SK-N-SH (cell line): ENCODE results near the gene TGIF1. TPM values are rescaled to one million over a fixed set of nuclear protein-coding genes. Genes with fewer than 3 reads are reported as not detected.

Source experiments
- CTCF ChIA-PET: fragments of 300-600, 350-600 bp; formaldehyde crosslinking; extraction: SDS; loops from one replicate; lab custom pipeline; 2021; lab: Yijun Ruan, JAX
- POLR2A ChIA-PET: fragments of 350-600 bp; sonication (Branson Sonifier 250); formaldehyde crosslinking; extraction: SDS; loops from one replicate; lab custom pipeline; 2020; ENCODE audit warnings: antibody characterized with exemption, inconsistent platforms; lab: Yijun Ruan, JAX
- DNase-seq: peaks from one replicate; pipeline ENCODE4 v3.0.0; 2012
- H2AFZ ChIP-seq: fragments of 200-600 bp; sonication (generic); 2 replicates; pipeline ENCODE4 v1.8.1; 2016; ENCODE audit warnings: antibody characterized with exemption, mild to moderate bottlenecking, low read depth
- H3F3A ChIP-seq: fragments of 200-600 bp; sonication (generic); replicated peaks from 2 replicates; pipeline ENCODE3; 2016; ENCODE audit warnings: antibody characterized with exemption, mild to moderate bottlenecking; ENCODE audit not compliant: insufficient read depth
- H3K27ac ChIP-seq, 2 experiments: fragments of 200-500 bp in 1 of 2; fragments of 200-600 bp in 1 of 2; sonication (Bioruptor generic) in 1 of 2; sonication (generic), shearing (Covaris generic) in 1 of 2; 2 replicates each; pipeline versions ENCODE4 v1.5.1 to v1.6.1; 2014 to 2016; ENCODE audit warnings: low read depth in 2 of 2, inconsistent platforms in 1 of 2, low read length in 1 of 2, mild to moderate bottlenecking in 1 of 2, mixed read lengths in 1 of 2
- H3K27me3 ChIP-seq: fragments of 200-600 bp; sonication (generic), shearing (Covaris generic); 2 replicates; pipeline ENCODE4 v1.6.1; 2016; ENCODE audit warnings: mixed run types; ENCODE audit not compliant: insufficient read depth
- H3K36me3 ChIP-seq, 2 experiments: fragments of 200-500 bp in 1 of 2; fragments of 200-600 bp in 1 of 2; sonication (Bioruptor generic) in 1 of 2; sonication (generic) in 1 of 2; replicated peaks in 1 of 2; 2 replicates each; pipeline versions ENCODE3 to v1.5.1; 2014 to 2016; ENCODE audit warnings: low read length in 1 of 2, mild to moderate bottlenecking in 1 of 2; ENCODE audit not compliant: insufficient read depth in 2 of 2, control insufficient read depth in 1 of 2
- H3K4me1 ChIP-seq, 2 experiments: fragments of 200-500 bp in 1 of 2; fragments of 200-600 bp in 1 of 2; sonication (Bioruptor generic) in 1 of 2; sonication (generic), shearing (Covaris generic) in 1 of 2; 2 replicates each; pipeline versions ENCODE4 v1.5.1 to v1.6.1; 2014 to 2016; ENCODE audit warnings: low read depth in 1 of 2, low read length in 1 of 2, mixed run types in 1 of 2; ENCODE audit not compliant: insufficient read depth in 2 of 2, control insufficient read depth in 1 of 2
- H3K4me2 ChIP-seq: fragments of 200-600 bp; sonication (generic), shearing (Covaris generic); 2 replicates; pipeline ENCODE4 v1.6.1; 2017; ENCODE audit warnings: mixed run types
- H3K4me3 ChIP-seq, 2 experiments: fragments of 200-500 bp in 1 of 2; fragments of 200-600 bp in 1 of 2; sonication (Bioruptor generic) in 1 of 2; sonication (generic), shearing (Covaris generic) in 1 of 2; 2 replicates each; pipeline versions ENCODE4 v1.5.1 to v1.8.1; 2014 to 2016; ENCODE audit warnings: low read depth in 2 of 2, inconsistent platforms in 1 of 2, low read length in 1 of 2, mild to moderate bottlenecking in 1 of 2, mixed read lengths in 1 of 2, moderate library complexity in 1 of 2
- H3K79me2 ChIP-seq: fragments of 200-600 bp; sonication (generic); 2 replicates; pipeline ENCODE4 v1.8.1; 2017; ENCODE audit warnings: mild to moderate bottlenecking; ENCODE audit not compliant: insufficient read depth
- H3K9ac ChIP-seq: fragments of 200-600 bp; sonication (generic); 2 replicates; pipeline ENCODE4 v1.6.1; 2017; ENCODE audit warnings: mixed run types
- H3K9me2 ChIP-seq: fragments of 200-600 bp; sonication (generic); 2 replicates; pipeline ENCODE4 v1.6.1; 2017; ENCODE audit warnings: mixed run types
- H3K9me3 ChIP-seq: fragments of 200-600 bp; sonication (generic); 2 replicates; pipeline ENCODE4 v1.6.1; 2017; ENCODE audit warnings: mixed run types, mild to moderate bottlenecking, moderate library complexity
- H4K20me1 ChIP-seq: fragments of 200-600 bp; sonication (generic); 2 replicates; pipeline ENCODE4 v1.6.1; 2017; ENCODE audit warnings: mild to moderate bottlenecking, mixed run types; ENCODE audit not compliant: insufficient read depth
- CHD2 ChIP-seq: fragments of 150-350 bp; IDR thresholded peaks from 2 replicates; pipeline ENCODE4 v1.6.1; 2018; ENCODE audit warnings: low read length; ENCODE audit not compliant: partially characterized antibody
- EZH2phosphoT487 ChIP-seq: fragments of 200-600 bp; sonication (generic); IDR thresholded peaks from 2 replicates; pipeline ENCODE4 v1.6.1; 2017; ENCODE audit warnings: low read depth, mixed run types, mild to moderate bottlenecking, antibody characterized with exemption, moderate library complexity, borderline replicate concordance
- FOXJ3 ChIP-seq: sonication (generic); formaldehyde crosslinking; IDR thresholded peaks from 2 replicates; pipeline ENCODE4 v1.5.1; 2020; ENCODE audit warnings: mild to moderate bottlenecking, missing genetic modification reagents
- IRF3 ChIP-seq: fragments of 150-350 bp; IDR thresholded peaks from 2 replicates; pipeline ENCODE4 v1.6.1; 2016; ENCODE audit warnings: mild to moderate bottlenecking, low read depth, low read length
- MEF2A ChIP-seq: IDR thresholded peaks from 2 replicates; pipeline ENCODE4 v1.4.0; 2012; ENCODE audit warnings: low read depth, borderline replicate concordance
- MXI1 ChIP-seq: IDR thresholded peaks from 2 replicates; pipeline ENCODE4 v1.6.1; 2012; ENCODE audit warnings: mild to moderate bottlenecking, low read depth, low read length, improper control_type of control experiment
- POLR2AphosphoS5 ChIP-seq: IDR thresholded peaks from 2 replicates; pipeline ENCODE4 v1.6.1; 2012; ENCODE audit warnings: low read depth, low read length
- RCOR1 ChIP-seq: fragments of 150-350 bp; IDR thresholded peaks from 2 replicates; pipeline ENCODE4 v1.6.1; 2017; ENCODE audit warnings: antibody characterized with exemption, low read length
- REST ChIP-seq: IDR thresholded peaks from 2 replicates; pipeline ENCODE4 v1.6.1; 2012; ENCODE audit warnings: mild to moderate bottlenecking, low read depth, low read length, moderate library complexity
- SIN3A ChIP-seq: IDR thresholded peaks from 2 replicates; pipeline ENCODE4 v1.6.1; 2012; ENCODE audit warnings: low read depth, mild to moderate bottlenecking, low read length, moderate library complexity, borderline replicate concordance
- SMC3 ChIP-seq: IDR thresholded peaks from 2 replicates; pipeline ENCODE4 v1.6.1; 2012; ENCODE audit warnings: low read depth, low read length, improper control_type of control experiment
- TCF12 ChIP-seq: IDR thresholded peaks from 2 replicates; pipeline ENCODE4 v1.4.0; 2012
- WGBS: methylation state at CpG from one replicate; pipeline ENCODE4 v1.1.6; 2017; ENCODE audit warnings: low lambda C conversion rate; 5-methylcytosine and 5-hydroxymethylcytosine counted together
- polyA plus RNA-seq, 3 experiments: library from polyadenylated mRNA; depleted of rRNA; stranded (reverse); fragments of >200 nt; gene quantifications; 2 replicates each; pipeline ENCODE4 v1.2.3, GENCODE V29; 2012

Gene TGIF1
- polyA plus RNA-seq, 1 of the 3 experiments (the other 2 are of a cell fraction) = 113 TPM

GRCh38 chr18:3468066-3468705 lies 18.2 kb downstream of the TGIF1 start:
- H3F3A ChIP-seq = peaks cover 11% of the 10 kb centered on the region
- ChIA-PET CTCF (interaction anchor here (0.7 to 1.1 kb wide), 4 partner anchors 13 to 177 kb away, joined by 3 to 6 read pairs (median 4); no protein-coding TSS in a partner anchor), POLR2A (no interaction called here)
- 98% methylated on average over 9 of the region's 9 CpGs for WGBS
- H2AFZ ChIP-seq = no peak overlapping the region
- no peak overlapping the region for H3K4me2 ChIP-seq
- H3K4me3 ChIP-seq = no peak overlapping the region
- no peak for DNase-seq
- H3K36me3 ChIP-seq = no peaks in the 10 kb centered on the region
- no peaks in the 10 kb centered on the region for H3K79me2 ChIP-seq
- H3K4me1 ChIP-seq = peaks cover 0 to 11% of the 10 kb centered on the region in 2 experiments
- H3K9ac ChIP-seq = no peak overlapping the region
- no peak overlapping the region for H3K27ac ChIP-seq
- no peaks in the 10 kb centered on the region for H3K27me3 ChIP-seq
- TF ChIP-seq CHD2 (no peak), SIN3A (no peak), TCF12 (no peak), IRF3 (no peak)
- no peaks in the 10 kb centered on the region for H3K9me3 ChIP-seq
- H4K20me1 ChIP-seq = no peaks in the 10 kb centered on the region
- no peaks in the 10 kb centered on the region for H3K9me2 ChIP-seq

- DNase-seq = no peak
- no peaks in the 10 kb centered on the region for H3K9me2 ChIP-seq
- TF ChIP-seq MXI1 = no peak
- TF ChIP-seq SMC3 = no peak
- no peak for TF ChIP-seq EZH2phosphoT487
- no peak for TF ChIP-seq FOXJ3 (CRISPR knock-in tag)
- H2AFZ ChIP-seq = no peak overlapping the region
- H3K4me2 ChIP-seq = no peak overlapping the region
- no peaks in the 10 kb centered on the region for H3K9me3 ChIP-seq
- 96% methylated on average over 8 of the region's 8 CpGs for WGBS
- peaks cover 0 to 11% of the 10 kb centered on the region in 2 experiments for H3K4me1 ChIP-seq
- no peaks in the 10 kb centered on the region for H3K79me2 ChIP-seq
- peaks cover 5% of the 10 kb centered on the region for H3F3A ChIP-seq
- H3K36me3 ChIP-seq = no peaks in the 10 kb centered on the region
- no peak overlapping the region for H3K4me3 ChIP-seq
- H3K27ac ChIP-seq = no peak overlapping the region
- no peaks in the 10 kb centered on the region for H3K27me3 ChIP-seq
- no peak overlapping the region for H3K9ac ChIP-seq
- no peaks in the 10 kb centered on the region for H4K20me1 ChIP-seq
- CTCF ChIA-PET = interaction anchor here (1.0 kb wide), 1 partner anchor 177 kb away, joined by 3 read pairs; no protein-coding TSS in a partner anchor
- POLR2A ChIA-PET = no interaction called here
Measured at GRCh38 chr18:3468833-3469232, 18.9 kb downstream of the TGIF1 start.

- no peaks in the 10 kb centered on the region for H3K9me3 ChIP-seq
- no peak overlapping the region for H3K9ac ChIP-seq
- peaks cover 0 to 7% of the 10 kb centered on the region in 2 experiments for H3K4me1 ChIP-seq
- no peak overlapping the region for H3K4me3 ChIP-seq
- POLR2A ChIA-PET = no interaction called here
- H3K9me2 ChIP-seq = no peaks in the 10 kb centered on the region
- H3K36me3 ChIP-seq = peaks cover 0 to 3% of the 10 kb centered on the region in 2 experiments
- H3F3A ChIP-seq = no peaks in the 10 kb centered on the region
- CTCF ChIA-PET = interaction anchor here (1.6 to 1.8 kb wide), 3 partner anchors 11 to 196 kb away, joined by 3 to 5 read pairs (median 4); no protein-coding TSS in a partner anchor
- H3K27me3 ChIP-seq = no peaks in the 10 kb centered on the region
- TF ChIP-seq POLR2AphosphoS5 = no peak
- TF ChIP-seq FOXJ3 (CRISPR knock-in tag) = no peak
- TF ChIP-seq MEF2A = no peak
- TF ChIP-seq REST = no peak
- no peak for TF ChIP-seq CHD2
- no peak for TF ChIP-seq SIN3A
- no peak for TF ChIP-seq RCOR1
- no peak overlapping the region for H2AFZ ChIP-seq
- H3K79me2 ChIP-seq = no peaks in the 10 kb centered on the region
- 80% methylated on average over 3 of the region's 3 CpGs for WGBS
- H3K27ac ChIP-seq = no peak overlapping the region
- DNase-seq = no peak
- no peaks in the 10 kb centered on the region for H4K20me1 ChIP-seq
- no peak overlapping the region for H3K4me2 ChIP-seq
Measured at GRCh38 chr18:3471141-3471648, 21.2 kb downstream of the TGIF1 start.
